HL-60/S4 (cell line): ENCODE measurements around the gene C17orf113.

Source experiments
- in situ Hi-C: fragments of 300-500 bp; cut with MboI; formaldehyde crosslinking; loops from 2 replicates; pipeline ENCODE4 v1.14.3; 2022; ENCODE audit warnings: low sequenced_read_pairs

C17orf113 gene

GRCh38 chr17:42050393-42051012 lies at the start of gene C17orf113:
C17orf113 (minus strand) TSS chr17:42050601; CDS start chr17:42043376, 7,225 bp downstream.
- in situ Hi-C loops, result no loop called here

GRCh38 chr17:42098730-42099399 lies 48.5 kb upstream of the C17orf113 start:
- in situ Hi-C loops, result no loop called here

- in situ Hi-C loops, result no loop called here
Observed at GRCh38 chr17:42097691-42098631, 47.6 kb upstream of the C17orf113 start, which contains the start of gene ZNF385C. ZNF385C (minus strand) TSS chr17:42098473; CDS start chr17:42063056, 35,417 bp downstream.

GRCh38 chr17:42096360-42097111 lies 46.1 kb upstream of the C17orf113 start:
- in situ Hi-C loops, result no loop called here

- in situ Hi-C loops, result no loop called here
Observed at GRCh38 chr17:42094375-42095069, 44.1 kb upstream of the C17orf113 start.

- in situ Hi-C loops, result no loop called here
Observed at GRCh38 chr17:42092939-42093338, 42.5 kb upstream of the C17orf113 start.

- in situ Hi-C loops, result no loop called here
Observed at GRCh38 chr17:42090964-42091790, 40.8 kb upstream of the C17orf113 start.

GRCh38 chr17:42088736-42089135 lies 38.3 kb upstream of the C17orf113 start:
- in situ Hi-C loops, result no loop called here

GRCh38 chr17:42087736-42088705 lies 37.6 kb upstream of the C17orf113 start:
- in situ Hi-C loops, result no loop called here

GRCh38 chr17:42087042-42087701 lies 36.8 kb upstream of the C17orf113 start:
- in situ Hi-C loops, result no loop called here

GRCh38 chr17:42081516-42082129 lies 31.2 kb upstream of the C17orf113 start:
- in situ Hi-C loops, result no loop called here

- in situ Hi-C loops, result no loop called here
Observed at GRCh38 chr17:42079541-42079940, 29.1 kb upstream of the C17orf113 start.

GRCh38 chr17:42078396-42079043 lies 28.1 kb upstream of the C17orf113 start:
- in situ Hi-C loops, result no loop called here

GRCh38 chr17:42077755-42078154 lies 27.4 kb upstream of the C17orf113 start:
- in situ Hi-C loops, result no loop called here

- in situ Hi-C loops, result no loop called here
Observed at GRCh38 chr17:42076797-42077559, 26.6 kb upstream of the C17orf113 start.

- in situ Hi-C loops, result no loop called here
Observed at GRCh38 chr17:42075789-42076188, 25.4 kb upstream of the C17orf113 start.
